MCF 10A (cell line): Measurements from ENCODE around the gene PHACTR3. TPM values are rescaled to one million over a fixed set of nuclear protein-coding genes. Genes with fewer than 3 reads are reported as not detected.

Source experiments
- BruUV-seq: library from RNA; stranded (reverse); fragments of 400-500 nt; replicated peaks from 2 replicates; lab custom pipeline; 2021; lab: Mats Ljungman, UMichigan
- CTCF ChIA-PET: fragments of 300-600 bp; sonication (Branson Sonifier 250); formaldehyde crosslinking; extraction: SDS; loops from one replicate; lab custom pipeline; 2021; ENCODE audit warnings: antibody characterized with exemption, inconsistent platforms; lab: Yijun Ruan, JAX
- POLR2A ChIA-PET: fragments of 300-600, 350-650 bp; sonication (Branson Sonifier 250); formaldehyde crosslinking; extraction: SDS; loops from one replicate; lab custom pipeline; 2020; ENCODE audit warnings: antibody characterized with exemption, inconsistent platforms; lab: Yijun Ruan, JAX
- DNase-seq: peaks from one replicate; pipeline ENCODE4 v3.0.0-alpha.2; 2018; ENCODE audit not compliant: unreplicated experiment
- H3K27ac Mint-ChIP-seq: one replicate; pipeline ENCODE4 v1.8.0; 2022; ENCODE audit warnings: mild to moderate bottlenecking, low read depth, mixed read lengths; ENCODE audit not compliant: unreplicated experiment
- H3K27me3 Mint-ChIP-seq: one replicate; pipeline ENCODE4 v1.8.0; 2022; ENCODE audit warnings: mixed read lengths; ENCODE audit not compliant: insufficient read depth, unreplicated experiment
- H3K36me3 Mint-ChIP-seq: one replicate; pipeline ENCODE4 v1.8.0; 2022; ENCODE audit warnings: mild to moderate bottlenecking, moderate library complexity, mixed read lengths; ENCODE audit not compliant: insufficient read depth, unreplicated experiment
- H3K4me1 Mint-ChIP-seq: one replicate; pipeline ENCODE4 v1.8.0; 2022; ENCODE audit warnings: mixed read lengths; ENCODE audit not compliant: insufficient read depth, unreplicated experiment
- H3K4me3 Mint-ChIP-seq: one replicate; pipeline ENCODE4 v1.8.0; 2022; ENCODE audit warnings: mild to moderate bottlenecking, moderate library complexity, mixed read lengths; ENCODE audit not compliant: unreplicated experiment
- H3K9me3 Mint-ChIP-seq: one replicate; pipeline ENCODE4 v1.8.0; 2022; ENCODE audit warnings: mixed read lengths; ENCODE audit not compliant: unreplicated experiment
- intact Hi-C: fragments of 100-400 bp; cut with micrococcal nuclease; formaldehyde crosslinking; loops from 2 replicates; pipeline ENCODE4 v1.14.1; 2022
- total RNA-seq: library from RNA; stranded (reverse); gene quantifications from 2 replicates; pipeline ENCODE4 v1.2.3, GENCODE V29; 2022
- TF ChIP-seq, protein P1 (sequence below): fragments of 200-600 bp; IDR thresholded peaks from one replicate; pipeline ENCODE4 v1.8.0; 2022; ENCODE audit warnings: antibody characterized with exemption, mild to moderate bottlenecking; ENCODE audit not compliant: unreplicated experiment

The PHACTR3 gene
- total RNA-seq, 1 experiment from 2014 or later, result 22.8 TPM

DNA sequence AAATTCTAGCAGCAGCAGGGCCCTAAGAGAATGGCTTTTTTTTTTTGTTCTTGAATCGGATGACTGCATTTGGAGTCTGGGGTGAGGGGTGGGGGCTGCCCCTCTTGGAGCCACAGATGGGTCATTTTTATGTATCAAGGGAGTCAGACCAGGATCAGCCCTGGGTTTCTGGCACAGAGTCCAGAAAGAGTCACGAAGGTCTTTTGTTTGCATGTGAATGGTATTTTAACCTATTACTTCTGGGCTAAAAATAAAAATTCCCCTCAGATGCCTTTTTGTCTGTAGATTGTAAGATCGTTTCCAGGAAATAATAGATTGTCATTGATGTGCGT is 72.5 kb downstream of the PHACTR3 start:
- BruUV-seq, result no TSS peak
- H3K4me1 Mint-ChIP-seq, result no peaks in the 10 kb centered on the region
- intact Hi-C loops, result no loop called here
- no peak overlapping the region for H3K4me3 Mint-ChIP-seq
- no peaks in the 10 kb centered on the region for H3K9me3 Mint-ChIP-seq
- no peak overlapping the region for H3K27ac Mint-ChIP-seq
- TF ChIP-seq, protein P1, sequence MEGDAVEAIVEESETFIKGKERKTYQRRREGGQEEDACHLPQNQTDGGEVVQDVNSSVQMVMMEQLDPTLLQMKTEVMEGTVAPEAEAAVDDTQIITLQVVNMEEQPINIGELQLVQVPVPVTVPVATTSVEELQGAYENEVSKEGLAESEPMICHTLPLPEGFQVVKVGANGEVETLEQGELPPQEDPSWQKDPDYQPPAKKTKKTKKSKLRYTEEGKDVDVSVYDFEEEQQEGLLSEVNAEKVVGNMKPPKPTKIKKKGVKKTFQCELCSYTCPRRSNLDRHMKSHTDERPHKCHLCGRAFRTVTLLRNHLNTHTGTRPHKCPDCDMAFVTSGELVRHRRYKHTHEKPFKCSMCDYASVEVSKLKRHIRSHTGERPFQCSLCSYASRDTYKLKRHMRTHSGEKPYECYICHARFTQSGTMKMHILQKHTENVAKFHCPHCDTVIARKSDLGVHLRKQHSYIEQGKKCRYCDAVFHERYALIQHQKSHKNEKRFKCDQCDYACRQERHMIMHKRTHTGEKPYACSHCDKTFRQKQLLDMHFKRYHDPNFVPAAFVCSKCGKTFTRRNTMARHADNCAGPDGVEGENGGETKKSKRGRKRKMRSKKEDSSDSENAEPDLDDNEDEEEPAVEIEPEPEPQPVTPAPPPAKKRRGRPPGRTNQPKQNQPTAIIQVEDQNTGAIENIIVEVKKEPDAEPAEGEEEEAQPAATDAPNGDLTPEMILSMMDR, result no peak
- ChIA-PET CTCF (interaction anchor here (0.7 kb wide), 1 partner anchor 170 kb away, joined by 4 read pairs; no protein-coding TSS in a partner anchor), POLR2A (no interaction called here)
- H3K27me3 Mint-ChIP-seq, result peaks cover 95% of the 10 kb centered on the region
- no peak for DNase-seq
- H3K36me3 Mint-ChIP-seq, result no peaks in the 10 kb centered on the region

DNA sequence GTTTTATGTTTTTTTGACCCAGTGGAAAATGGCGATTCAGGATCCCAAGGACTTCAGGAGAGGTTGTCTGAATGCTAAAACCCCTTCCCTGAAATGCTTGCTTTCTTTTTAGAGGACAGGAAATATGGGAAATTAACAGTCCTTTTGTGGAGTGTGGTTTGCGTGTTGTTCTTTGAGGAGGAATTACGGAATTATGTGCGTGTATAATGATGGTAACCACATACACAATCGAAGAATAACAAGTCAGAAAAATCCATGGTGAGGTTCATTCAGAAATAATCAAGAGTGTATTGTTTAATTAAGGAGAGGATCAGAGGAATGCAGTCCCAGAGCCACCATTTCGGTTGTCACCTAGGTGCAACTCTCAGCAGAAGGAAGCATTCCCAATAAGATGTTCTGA is 73.2 kb downstream of the PHACTR3 start:
- Mint-ChIP-seq H3K36me3 (no peaks in the 10 kb centered on the region), H3K4me3 (no peak overlapping the region), H3K4me1 (no peaks in the 10 kb centered on the region), H3K27ac (no peak overlapping the region), H3K27me3 (peaks cover 97% of the 10 kb centered on the region), H3K9me3 (no peaks in the 10 kb centered on the region)
- ChIA-PET CTCF (no interaction called here), POLR2A (no interaction called here)
- DNase-seq, result no peak
- intact Hi-C loops, result no loop called here
- no TSS peak for BruUV-seq
- TF ChIP-seq, protein P1, result no peak

DNA sequence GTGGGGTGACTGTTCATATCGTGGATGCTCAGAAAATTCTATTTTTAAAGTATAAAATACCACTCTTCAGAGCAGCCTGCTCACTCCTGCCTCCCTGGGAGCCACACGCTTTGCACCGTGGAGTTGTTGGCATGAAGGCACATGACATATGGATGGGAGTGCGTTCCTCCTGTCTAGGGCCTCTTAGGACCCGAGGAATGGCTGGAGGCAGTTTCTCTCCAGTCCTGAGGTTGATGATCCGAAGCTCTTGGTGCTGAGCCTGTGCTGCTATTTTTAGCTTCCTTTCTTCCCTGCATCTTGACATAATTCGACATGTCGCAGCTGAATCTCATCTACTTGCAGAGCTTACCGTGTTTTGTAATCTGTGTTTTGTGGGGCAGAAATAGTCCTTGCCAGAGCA is 73.9 kb downstream of the PHACTR3 start:
- Mint-ChIP-seq H3K4me1 (no peaks in the 10 kb centered on the region), H3K4me3 (no peak overlapping the region), H3K27ac (no peak overlapping the region), H3K27me3 (peaks cover 97% of the 10 kb centered on the region), H3K36me3 (no peaks in the 10 kb centered on the region), H3K9me3 (no peaks in the 10 kb centered on the region)
- no peak for DNase-seq
- no TSS peak for BruUV-seq
- intact Hi-C loops, result no loop called here
- POLR2A ChIA-PET, result no interaction called here
- TF ChIP-seq, protein P1, result no peak
- CTCF ChIA-PET, result interaction anchor here (0.6 kb wide), 1 partner anchor 524 kb away, joined by 3 read pairs; no protein-coding TSS in a partner anchor

DNA sequence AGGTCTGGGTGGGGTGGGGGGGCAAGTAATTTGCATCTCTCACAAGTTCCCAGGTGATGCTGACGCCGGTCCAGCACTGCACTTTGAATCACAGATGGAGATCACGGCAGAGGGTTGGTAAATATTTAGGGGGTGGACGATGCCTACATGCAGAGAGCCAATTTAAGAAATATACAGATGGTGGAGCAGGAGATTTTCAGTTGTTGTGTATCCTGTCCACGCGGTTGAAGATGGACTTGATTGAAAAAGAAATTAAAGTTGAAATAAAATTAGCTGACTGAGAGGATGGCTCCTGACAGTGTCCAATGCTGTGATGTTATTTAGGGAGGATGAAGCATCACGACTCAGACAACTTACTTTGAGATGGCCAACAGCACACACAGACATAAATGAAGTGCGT is 74.6 kb downstream of the PHACTR3 start:
- CTCF ChIA-PET, result no interaction called here
- Mint-ChIP-seq H3K4me3 (no peak overlapping the region), H3K27me3 (peaks cover 99% of the 10 kb centered on the region), H3K27ac (no peak overlapping the region), H3K9me3 (no peaks in the 10 kb centered on the region), H3K4me1 (no peaks in the 10 kb centered on the region), H3K36me3 (no peaks in the 10 kb centered on the region)
- BruUV-seq, result no TSS peak
- DNase-seq, result no peak
- POLR2A ChIA-PET, result no interaction called here
- TF ChIP-seq, protein P1, result no peak
- intact Hi-C loops, result no loop called here
